ENCODE results near the gene AKAIN1. TPM values are rescaled to one million over a fixed set of nuclear protein-coding genes. Genes with fewer than 3 reads are reported as not detected.

The AKAIN1 gene
- total and polyA plus RNA-seq, 2 donors (not counting 1 experiment from before 2014, with no cell fraction given): not detected

GRCh38 chr18:5175378-5175777, 21.7 kb downstream of the AKAIN1 start:
- Histone ChIP-seq H3K9ac (ENCODE audit: low read length) (no peak overlapping the region), H3K4me3 (ENCODE audit: control extremely low read depth in 1 of 5, extremely low read depth in 1 of 5, insufficient read depth in 1 of 5, low read depth in 2 of 5, low read length in 4 of 5) (no peak overlapping the region), H3K4me2 (replicated peaks; ENCODE audit: low read depth, low read length, poor library complexity, severe bottlenecking) (peak overlapping the region; percentile 23), H3K79me2 (ENCODE audit: control insufficient read depth, insufficient read depth, low read length) (no peaks in the 10 kb centered on the region), H3K36me3 (replicated peaks in 1 of 2; ENCODE audit: control extremely low read depth in 1 of 2, control insufficient read depth in 1 of 2, extremely low read depth in 1 of 2, insufficient read depth in 2 of 2, low read length in 1 of 2) (no peaks in the 10 kb centered on the region), H3K4me1 (ENCODE audit: control insufficient read depth in 2 of 2, insufficient read depth in 2 of 2, low read length in 2 of 2) (peaks cover 13 to 15% of the 10 kb centered on the region in 2 donors), H3K27ac (ENCODE audit: low read length in 2 of 2) (peak overlapping the region; percentile 2 to 8), H3K27me3 (replicated peaks in 1 of 4; ENCODE audit: control extremely low read depth in 1 of 4, control insufficient read depth in 3 of 4, insufficient read depth in 4 of 4, low read length in 3 of 4) (no peaks in the 10 kb centered on the region), H4K20me1 (ENCODE audit: control insufficient read depth, insufficient read depth, low read length, poor library complexity, severe bottlenecking) (no peaks in the 10 kb centered on the region), H3K9me3 (ENCODE audit: control extremely low read depth in 1 of 3, control insufficient read depth in 2 of 3, insufficient read depth in 1 of 3, low read length in 2 of 3) (no peaks in the 10 kb centered on the region), H2AFZ (ENCODE audit: insufficient read depth, low read depth, low read length, poor library complexity, severe bottlenecking) (peak overlapping the region; percentile 28)
- no CpG with 5 or more reads among the region's 5 CpGs for WGBS (ENCODE audit: insufficient coverage)
- Mint-ChIP-seq H3K4me1 (peaks cover 12% of the 10 kb centered on the region), H3K4me3 (no peak overlapping the region), H3K9me3 (ENCODE audit: insufficient read depth) (peaks cover 3% of the 10 kb centered on the region), H3K27ac (peak overlapping the region; percentile 54), H3K27me3 (peaks cover 2% of the 10 kb centered on the region)
- POLR2A ChIA-PET: no interaction called here
- intact Hi-C loops (cut with micrococcal nuclease): no loop called here
- ATAC-seq (ENCODE audit: low read depth): peak; percentile 78
- peak; percentile 62 for DNase-seq
- CTCF ChIA-PET: no interaction called here
- no peak for TF ChIP-seq CTCF (IDR thresholded peaks at IDR 0.05)
- TF ChIP-seq EZH2 (IDR thresholded peaks at IDR 0.05; ENCODE audit: borderline replicate concordance, insufficient read depth, low read depth, low read length, poor library complexity, severe bottlenecking): no peak

- Histone ChIP-seq H3K9me3 (ENCODE audit: control extremely low read depth in 1 of 3, control insufficient read depth in 2 of 3, insufficient read depth in 1 of 3, low read length in 2 of 3) (no peaks in the 10 kb centered on the region), H3K27ac (ENCODE audit: low read length in 2 of 2) (no peak overlapping the region), H3K27me3 (replicated peaks in 1 of 4; ENCODE audit: control extremely low read depth in 1 of 4, control insufficient read depth in 3 of 4, insufficient read depth in 4 of 4, low read length in 3 of 4) (peaks cover 0 to 3% (median 0%) of the 10 kb centered on the region in 4 experiments), H4K20me1 (ENCODE audit: control insufficient read depth, insufficient read depth, low read length, poor library complexity, severe bottlenecking) (no peaks in the 10 kb centered on the region), H3K9ac (ENCODE audit: low read length) (no peak overlapping the region), H3K4me2 (replicated peaks; ENCODE audit: low read depth, low read length, poor library complexity, severe bottlenecking) (no peak overlapping the region), H3K4me1 (ENCODE audit: control insufficient read depth in 2 of 2, insufficient read depth in 2 of 2, low read length in 2 of 2) (peaks cover 13 to 15% of the 10 kb centered on the region in 2 donors), H3K4me3 (ENCODE audit: control extremely low read depth in 1 of 5, extremely low read depth in 1 of 5, insufficient read depth in 1 of 5, low read depth in 2 of 5, low read length in 4 of 5) (no peak overlapping the region), H3K36me3 (replicated peaks in 1 of 2; ENCODE audit: control extremely low read depth in 1 of 2, control insufficient read depth in 1 of 2, extremely low read depth in 1 of 2, insufficient read depth in 2 of 2, low read length in 1 of 2) (no peaks in the 10 kb centered on the region), H2AFZ (ENCODE audit: insufficient read depth, low read depth, low read length, poor library complexity, severe bottlenecking) (no peak overlapping the region), H3K79me2 (ENCODE audit: control insufficient read depth, insufficient read depth, low read length) (no peaks in the 10 kb centered on the region)
- no peak for ATAC-seq (ENCODE audit: low read depth)
- no peak for DNase-seq
- intact Hi-C loops (cut with micrococcal nuclease): no loop called here
- H3K4me1 Mint-ChIP-seq: peaks cover 12% of the 10 kb centered on the region
- no peak overlapping the region for H3K27ac Mint-ChIP-seq
- POLR2A ChIA-PET: no interaction called here
- TF ChIP-seq CTCF (IDR thresholded peaks at IDR 0.05): no peak
- TF ChIP-seq EZH2 (IDR thresholded peaks at IDR 0.05; ENCODE audit: borderline replicate concordance, insufficient read depth, low read depth, low read length, poor library complexity, severe bottlenecking): no peak
- peaks cover 3% of the 10 kb centered on the region for H3K27me3 Mint-ChIP-seq
- H3K4me3 Mint-ChIP-seq: no peak overlapping the region
- 99% methylated on average over 6 of the region's 6 CpGs for WGBS (ENCODE audit: insufficient coverage)
- H3K9me3 Mint-ChIP-seq (ENCODE audit: insufficient read depth): peaks cover 3% of the 10 kb centered on the region
- CTCF ChIA-PET: no interaction called here
These were observed 23.4 kb downstream of the AKAIN1 start for GRCh38 chr18:5173646-5174045.
